ENCODE data around the gene ACTN2.

GRCh38 chr1:236773919-236774318 lies 87.6 kb downstream of the ACTN2 start:
- TF ChIP-seq CTCF (IDR thresholded peaks at IDR 0.05; ENCODE audit: low read depth, low read length) (no peak), EZH2phosphoT487 (IDR thresholded peaks at IDR 0.05; ENCODE audit: low read depth) (no peak)
